T-helper 1 cell treated with Interleukin-12 subunit alpha and Interleukin-12 subunit beta and Interleukin-4 antibody, amounts not matched to agents 30 μg/mL and 1 μg/mL, for 36 hours (primary cell): ENCODE results near the gene DNAJA2.

Source experiments
- H3K27ac Mint-ChIP-seq: one replicate; pipeline ENCODE4 v1.8.0; 2021; ENCODE audit warnings: mild to moderate bottlenecking, mixed read lengths
- H3K27me3 Mint-ChIP-seq: one replicate; pipeline ENCODE4 v1.8.0; 2021; ENCODE audit warnings: low read depth, mixed read lengths
- H3K36me3 Mint-ChIP-seq: one replicate; pipeline ENCODE4 v1.8.0; 2021; ENCODE audit warnings: low read depth, mixed read lengths
- H3K4me1 Mint-ChIP-seq: one replicate; pipeline ENCODE4 v1.8.0; 2021; ENCODE audit warnings: low read depth, mixed read lengths
- H3K4me3 Mint-ChIP-seq: one replicate; pipeline ENCODE4 v1.8.0; 2021; ENCODE audit warnings: mild to moderate bottlenecking, moderate library complexity, mixed read lengths
- H3K9me3 Mint-ChIP-seq: one replicate; pipeline ENCODE4 v1.8.0; 2021; ENCODE audit warnings: mixed read lengths

The DNAJA2 gene

DNA sequence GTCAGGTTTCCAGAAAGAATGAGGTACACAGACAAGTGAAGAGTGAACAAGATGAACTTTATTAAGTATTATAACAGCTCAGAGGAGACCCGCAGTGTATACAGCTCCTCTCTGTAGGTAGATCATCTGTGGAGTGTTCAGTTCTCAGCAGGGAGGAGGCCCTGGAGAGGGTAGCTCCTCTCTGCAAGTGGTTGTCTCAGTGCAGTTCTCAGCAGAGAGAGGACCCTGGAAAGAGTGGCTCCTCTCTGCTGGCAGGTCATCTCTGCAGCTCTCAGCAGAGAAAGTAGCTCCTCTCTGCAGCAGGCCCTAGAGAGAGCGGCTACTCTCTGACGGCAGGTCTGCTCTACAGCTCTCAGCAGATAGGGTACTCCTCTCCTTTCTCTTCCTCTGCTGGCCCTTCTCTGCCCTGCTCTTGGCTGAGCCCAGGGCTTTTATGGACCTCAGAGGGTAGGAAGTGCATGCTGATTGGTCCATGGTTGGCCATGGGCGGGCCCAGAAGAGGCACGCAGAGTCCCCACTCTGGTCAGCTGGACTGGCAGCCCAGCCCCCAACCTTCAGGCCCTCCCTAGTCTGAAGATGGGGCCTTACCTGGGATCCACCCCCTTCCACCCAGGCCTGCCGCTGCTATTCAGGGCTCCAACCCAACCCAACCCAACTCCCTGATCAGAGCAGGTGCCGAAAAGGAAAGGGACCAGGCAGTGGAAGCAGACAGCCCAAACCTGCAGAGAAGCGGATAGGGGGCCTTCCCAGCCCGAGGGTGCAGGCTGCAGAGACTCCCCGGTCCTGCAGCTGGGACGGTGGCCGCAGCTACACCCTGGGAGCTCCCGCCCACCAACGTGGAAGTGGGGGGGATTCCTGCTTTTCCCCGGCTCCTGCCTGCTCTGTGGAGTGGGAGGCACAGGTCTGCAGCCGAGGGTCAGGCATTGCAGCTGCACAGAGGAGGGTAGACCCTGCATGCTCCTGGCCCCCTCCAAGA, 18.5 kb upstream of the DNAJA2 start:
- Mint-ChIP-seq H3K36me3 (no peaks in the 10 kb centered on the region), H3K27ac (no peak overlapping the region), H3K4me1 (peaks cover 9% of the 10 kb centered on the region), H3K9me3 (peaks cover 11% of the 10 kb centered on the region), H3K4me3 (no peak overlapping the region), H3K27me3 (peaks cover 3% of the 10 kb centered on the region)

DNA sequence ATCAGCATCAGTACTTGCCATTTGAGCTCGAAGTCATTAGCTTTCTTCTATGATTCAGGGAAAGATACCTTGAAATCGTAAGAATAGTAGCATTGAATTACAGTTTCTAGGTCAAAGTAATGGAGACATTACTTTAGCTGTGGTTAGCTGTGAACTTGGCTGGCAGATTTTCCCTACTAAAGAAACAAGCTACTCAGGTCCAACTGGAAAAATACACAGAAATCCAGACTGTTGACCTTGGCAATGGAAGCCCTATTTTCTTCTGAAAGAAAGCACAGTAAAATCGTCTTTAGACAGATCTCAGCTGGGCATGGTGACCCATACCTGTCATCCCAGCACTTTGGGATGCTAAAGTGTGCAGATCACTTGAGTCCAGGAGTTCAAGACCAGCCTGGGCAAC, 13.4 kb upstream of the DNAJA2 start:
- Mint-ChIP-seq H3K27me3 (peaks cover 3% of the 10 kb centered on the region), H3K4me1 (no peaks in the 10 kb centered on the region), H3K27ac (no peak overlapping the region), H3K36me3 (no peaks in the 10 kb centered on the region), H3K9me3 (peaks cover 5% of the 10 kb centered on the region), H3K4me3 (no peak overlapping the region)

DNA sequence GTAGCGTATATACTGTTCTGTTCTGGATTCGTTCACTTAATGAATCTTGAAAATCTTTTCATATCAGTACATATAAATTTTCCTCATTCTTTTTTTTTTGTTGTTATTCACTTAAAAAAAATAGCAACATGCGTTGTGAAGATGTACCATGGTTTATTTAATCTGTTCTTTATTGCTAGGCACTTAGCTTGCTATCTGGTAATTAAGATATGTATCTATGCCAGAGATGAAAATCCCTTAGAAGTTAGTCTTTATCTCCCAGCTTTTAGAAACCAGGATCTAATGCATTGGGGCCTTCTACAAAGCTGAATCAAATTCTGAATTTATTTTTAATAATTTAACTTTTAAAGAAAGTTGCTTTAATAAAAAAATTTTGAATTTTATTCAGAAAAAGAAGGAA, 13.0 kb upstream of the DNAJA2 start:
- no peaks in the 10 kb centered on the region for H3K36me3 Mint-ChIP-seq
- H3K4me1 Mint-ChIP-seq: no peaks in the 10 kb centered on the region
- H3K27me3 Mint-ChIP-seq: peaks cover 3% of the 10 kb centered on the region
- H3K27ac Mint-ChIP-seq: no peak overlapping the region
- H3K9me3 Mint-ChIP-seq: peaks cover 2% of the 10 kb centered on the region
- no peak overlapping the region for H3K4me3 Mint-ChIP-seq

DNA sequence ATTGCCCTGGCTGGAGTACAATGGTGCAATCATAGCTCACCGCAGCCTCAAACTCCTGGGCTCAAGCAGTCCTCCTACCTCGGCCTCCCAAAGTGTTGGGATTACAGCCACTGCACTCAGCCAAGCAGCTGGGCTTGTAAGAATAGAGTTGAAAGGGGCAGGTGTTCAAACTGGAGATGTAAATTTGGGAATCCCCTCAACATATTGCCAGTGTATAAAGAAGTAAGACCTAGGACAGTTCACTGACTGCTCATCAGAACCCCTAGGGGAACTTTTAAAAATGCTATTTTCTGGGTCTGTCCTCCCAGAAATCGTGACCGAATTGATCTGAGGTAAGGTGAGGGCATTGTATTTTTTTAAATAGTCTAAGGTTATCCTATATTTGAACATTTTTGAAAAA, 8.9 kb upstream of the DNAJA2 start:
- H3K36me3 Mint-ChIP-seq: peaks cover 2% of the 10 kb centered on the region
- no peak overlapping the region for H3K27ac Mint-ChIP-seq
- no peak overlapping the region for H3K4me3 Mint-ChIP-seq
- H3K9me3 Mint-ChIP-seq: no peaks in the 10 kb centered on the region
- peaks cover 2% of the 10 kb centered on the region for H3K4me1 Mint-ChIP-seq
- no peaks in the 10 kb centered on the region for H3K27me3 Mint-ChIP-seq

DNA sequence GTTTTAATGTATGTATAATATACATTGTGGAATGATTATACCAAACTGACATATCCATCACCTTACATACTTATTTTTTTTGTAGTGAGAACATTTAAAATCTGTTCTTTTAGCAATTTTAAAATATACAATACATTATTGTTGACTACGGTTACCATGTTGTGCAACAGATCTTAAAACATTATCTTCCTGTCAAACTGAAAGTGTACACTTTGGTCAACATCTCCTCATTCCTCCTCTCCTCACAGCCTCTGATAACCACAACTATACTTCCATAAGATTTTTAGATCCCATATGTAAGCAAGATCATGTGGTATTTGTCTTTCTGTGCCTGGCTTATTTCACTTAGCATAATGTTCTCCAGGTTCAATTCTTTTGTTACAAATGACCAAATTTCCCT, 7.5 kb upstream of the DNAJA2 start:
- Mint-ChIP-seq H3K36me3 (peaks cover 2% of the 10 kb centered on the region), H3K27ac (no peak overlapping the region), H3K9me3 (no peaks in the 10 kb centered on the region), H3K4me1 (peaks cover 9% of the 10 kb centered on the region), H3K4me3 (no peak overlapping the region), H3K27me3 (no peaks in the 10 kb centered on the region)

DNA sequence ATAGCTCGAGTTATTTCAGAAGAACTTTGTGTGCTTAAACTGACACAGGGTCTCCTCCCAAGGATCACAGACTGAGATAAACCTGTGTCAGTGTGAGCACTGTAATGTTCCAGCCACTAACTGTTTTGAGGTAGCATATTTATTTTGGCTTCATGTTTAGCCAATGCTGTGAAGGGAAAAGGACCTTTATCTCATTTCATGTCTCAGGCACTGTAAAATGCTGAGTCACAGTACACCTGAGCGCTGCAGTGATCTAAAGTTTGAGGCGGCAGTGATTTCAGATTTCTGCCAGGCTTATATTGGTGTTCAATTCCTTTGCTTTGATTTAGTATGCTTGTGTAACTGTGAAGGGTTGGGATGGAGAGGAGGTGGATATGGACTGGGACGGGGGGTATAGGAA, 3.1 kb upstream of the DNAJA2 start:
- peaks cover 30% of the 10 kb centered on the region for H3K4me1 Mint-ChIP-seq
- no peak overlapping the region for H3K27ac Mint-ChIP-seq
- H3K36me3 Mint-ChIP-seq: peaks cover 6% of the 10 kb centered on the region
- no peaks in the 10 kb centered on the region for H3K27me3 Mint-ChIP-seq
- no peaks in the 10 kb centered on the region for H3K9me3 Mint-ChIP-seq
- no peak overlapping the region for H3K4me3 Mint-ChIP-seq

DNA sequence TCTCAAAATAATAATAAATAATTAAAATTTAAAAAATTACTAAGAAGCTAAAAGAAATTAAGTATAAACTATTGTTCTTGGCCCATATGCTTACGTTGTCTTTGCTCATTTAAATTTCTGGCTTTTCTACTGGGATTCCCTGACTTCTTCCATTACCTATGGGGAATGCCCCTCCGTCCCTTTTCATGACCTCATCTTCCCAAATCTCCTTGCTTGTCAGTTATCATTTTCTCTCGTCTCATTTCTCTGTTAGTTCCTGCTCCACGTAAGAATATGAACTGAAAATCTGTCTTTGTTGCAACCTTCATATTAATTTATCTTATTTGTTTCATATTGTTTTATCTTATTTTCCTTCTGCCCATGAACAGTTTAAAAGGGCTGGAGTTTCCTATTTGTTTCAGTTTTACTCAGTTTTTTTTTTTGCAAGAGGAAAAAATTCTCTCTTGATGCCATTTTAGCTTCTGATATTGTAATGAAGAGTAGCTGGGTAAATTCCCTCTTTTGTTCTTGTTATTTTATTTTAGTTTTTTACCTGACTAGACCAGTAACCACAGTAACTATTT, 2.5 kb upstream of the DNAJA2 start:
- H3K4me3 Mint-ChIP-seq: peak overlapping the region; percentile 28
- H3K4me1 Mint-ChIP-seq: peaks cover 33% of the 10 kb centered on the region
- H3K27ac Mint-ChIP-seq: peak overlapping the region; percentile 28
- peaks cover 10% of the 10 kb centered on the region for H3K36me3 Mint-ChIP-seq
- no peaks in the 10 kb centered on the region for H3K27me3 Mint-ChIP-seq
- no peaks in the 10 kb centered on the region for H3K9me3 Mint-ChIP-seq

DNA sequence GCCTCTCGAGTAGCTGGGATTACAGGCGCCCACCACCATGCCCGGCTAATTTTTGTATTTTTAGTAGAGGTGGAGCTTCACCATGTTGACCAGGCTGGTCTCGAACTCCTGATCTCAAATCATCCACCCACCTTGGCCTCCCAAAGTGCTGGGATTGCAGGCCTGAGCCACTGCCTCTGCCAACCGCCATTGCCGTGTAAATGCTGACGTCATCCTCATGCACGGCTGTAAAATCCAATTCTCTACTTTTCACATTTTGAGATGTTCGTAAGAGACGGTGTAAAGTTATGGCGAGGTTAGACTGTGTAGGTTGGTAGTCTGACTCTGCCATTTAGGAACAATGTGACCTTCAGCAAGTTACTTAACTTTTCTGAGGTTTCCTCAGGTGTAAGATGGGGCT, 1.7 kb upstream of the DNAJA2 start:
- Mint-ChIP-seq H3K4me3 (no peak overlapping the region), H3K27ac (no peak overlapping the region), H3K9me3 (no peaks in the 10 kb centered on the region), H3K4me1 (peaks cover 35% of the 10 kb centered on the region), H3K36me3 (peaks cover 14% of the 10 kb centered on the region), H3K27me3 (no peaks in the 10 kb centered on the region)

DNA sequence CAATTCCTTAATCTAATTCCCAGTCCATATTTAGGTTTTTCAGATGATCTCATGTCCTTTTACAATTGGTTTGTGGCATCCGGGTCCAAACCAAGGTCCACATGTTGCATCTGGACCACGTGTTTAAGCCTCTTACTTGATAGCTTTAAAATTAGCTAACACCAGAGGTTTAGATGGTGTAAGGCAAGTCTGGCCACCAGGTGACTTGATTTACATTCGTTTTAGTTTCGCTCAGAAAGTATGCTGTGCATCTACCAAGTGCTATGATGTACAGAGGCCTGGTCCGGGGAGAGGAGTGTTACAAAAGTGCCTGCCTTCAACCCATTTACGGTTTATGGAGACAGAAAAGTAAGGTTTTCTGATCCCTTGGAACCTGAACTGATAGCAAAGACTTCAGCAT, 878 bp upstream of the DNAJA2 start:
- Mint-ChIP-seq H3K4me1 (peaks cover 38% of the 10 kb centered on the region), H3K27ac (peak overlapping the region; percentile 98)

DNA sequence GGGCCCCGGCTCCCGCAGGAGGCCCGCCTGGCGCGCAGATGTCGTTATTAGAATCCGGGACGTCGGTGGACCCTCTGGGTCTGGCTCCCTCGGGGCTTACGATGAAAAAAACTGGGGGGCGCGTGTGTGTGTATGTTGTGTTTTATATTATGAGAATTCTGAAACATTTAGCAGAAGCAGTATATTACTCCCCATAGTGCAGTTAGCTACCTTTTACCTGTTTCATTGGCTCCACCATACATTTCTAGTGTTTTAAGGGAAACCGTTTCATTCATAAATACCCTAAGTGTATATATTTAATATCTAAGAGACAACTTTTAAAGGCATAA, 486 bp upstream of the DNAJA2 start:
- H3K9me3 Mint-ChIP-seq: no peaks in the 10 kb centered on the region
- H3K27ac Mint-ChIP-seq: peak overlapping the region; percentile 98
- H3K36me3 Mint-ChIP-seq: peaks cover 18% of the 10 kb centered on the region
- H3K27me3 Mint-ChIP-seq: no peaks in the 10 kb centered on the region
- peaks cover 40% of the 10 kb centered on the region for H3K4me1 Mint-ChIP-seq
- H3K4me3 Mint-ChIP-seq: peak overlapping the region; percentile 89

More for the DNA sequence above, 878 bp upstream of the DNAJA2 start:
- H3K4me3 Mint-ChIP-seq: peak overlapping the region; percentile 89
- H3K9me3 Mint-ChIP-seq: no peaks in the 10 kb centered on the region
- no peaks in the 10 kb centered on the region for H3K27me3 Mint-ChIP-seq
- H3K36me3 Mint-ChIP-seq: peaks cover 16% of the 10 kb centered on the region

DNA sequence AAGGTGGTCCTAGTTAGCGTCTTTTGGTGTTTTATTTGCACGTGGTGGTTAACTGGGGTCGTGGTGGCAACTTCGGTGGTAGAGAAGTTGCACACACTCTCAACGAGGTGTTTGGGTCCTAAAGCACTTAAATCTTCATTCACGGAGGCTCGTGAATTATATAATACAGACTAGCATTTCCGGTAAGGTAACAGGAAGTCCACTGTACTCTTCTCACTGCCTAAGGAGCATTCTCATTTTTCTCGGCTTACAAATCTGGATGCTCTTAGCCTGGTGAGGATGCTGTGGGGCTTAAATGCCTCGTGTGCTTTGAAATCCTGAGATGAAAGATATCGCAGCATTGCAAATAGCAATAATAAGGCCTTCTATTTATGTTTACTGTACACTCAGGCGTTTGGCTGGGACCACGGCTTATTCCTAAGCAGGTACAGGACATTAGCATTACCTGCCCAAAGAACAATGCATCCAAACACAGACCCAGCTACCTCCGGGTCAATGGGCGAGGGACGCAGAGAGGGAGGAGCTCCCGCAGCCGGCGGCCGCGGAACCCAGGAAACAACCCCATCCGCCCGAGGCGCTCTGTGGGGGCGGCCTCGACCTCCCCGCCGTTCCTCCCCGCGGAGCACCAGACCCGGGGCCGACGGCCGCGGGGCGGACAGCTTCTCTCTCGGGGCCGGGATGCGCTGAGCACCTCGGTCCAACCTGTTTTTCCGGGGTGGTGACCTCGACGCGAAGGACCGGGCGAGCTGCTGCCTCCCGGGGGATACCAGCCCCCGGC, 856 bp downstream of the DNAJA2 start:
- peaks cover 43% of the 10 kb centered on the region for H3K4me1 Mint-ChIP-seq
- no peaks in the 10 kb centered on the region for H3K27me3 Mint-ChIP-seq
- peak overlapping the region; percentile 98 for H3K4me3 Mint-ChIP-seq
- H3K36me3 Mint-ChIP-seq: peaks cover 26% of the 10 kb centered on the region
- H3K9me3 Mint-ChIP-seq: no peaks in the 10 kb centered on the region
- peak overlapping the region; percentile 92 for H3K27ac Mint-ChIP-seq

DNA sequence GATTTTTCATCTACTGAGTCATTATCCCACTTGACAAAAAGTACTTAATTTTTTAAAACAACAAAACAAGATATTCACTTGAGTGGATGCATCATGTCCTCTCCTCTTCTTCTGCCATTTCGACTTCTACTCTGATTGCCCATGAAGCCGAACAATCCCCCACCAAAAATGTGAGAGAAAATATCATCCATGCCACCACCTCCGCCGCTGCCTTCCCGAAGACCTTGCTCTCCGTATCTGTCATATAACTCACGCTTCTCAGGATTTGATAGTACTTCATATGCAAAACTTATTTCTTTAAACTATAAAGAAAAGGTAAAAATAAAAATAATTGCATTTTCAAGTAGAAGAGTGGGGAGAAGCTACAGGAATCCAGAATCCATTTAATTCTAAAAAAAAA, 2.2 kb downstream of the DNAJA2 start:
- H3K27ac Mint-ChIP-seq: no peak overlapping the region
- peak overlapping the region; percentile 4 for H3K4me3 Mint-ChIP-seq
- H3K36me3 Mint-ChIP-seq: peaks cover 34% of the 10 kb centered on the region
- no peaks in the 10 kb centered on the region for H3K27me3 Mint-ChIP-seq
- H3K9me3 Mint-ChIP-seq: no peaks in the 10 kb centered on the region
- H3K4me1 Mint-ChIP-seq: peaks cover 38% of the 10 kb centered on the region

DNA sequence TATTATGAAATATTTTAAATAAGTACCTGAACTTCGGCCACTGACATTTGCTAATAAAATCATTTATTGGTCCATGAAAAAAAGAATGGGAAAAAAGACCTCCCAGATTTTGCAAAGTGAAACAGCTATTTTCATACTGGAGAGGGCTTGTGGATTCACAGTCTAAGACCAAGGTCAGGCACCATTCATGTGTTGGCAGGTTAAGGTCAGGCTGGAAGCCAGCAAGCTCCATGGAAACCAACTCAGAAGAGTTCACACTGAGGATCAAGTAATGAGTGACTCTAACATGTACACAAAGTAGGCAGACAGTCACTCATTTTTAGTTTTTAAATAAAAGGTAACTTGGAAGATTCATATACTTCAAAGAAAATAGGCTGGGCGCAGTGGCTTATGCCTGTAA, 3.4 kb downstream of the DNAJA2 start:
- no peak overlapping the region for H3K27ac Mint-ChIP-seq
- H3K27me3 Mint-ChIP-seq: no peaks in the 10 kb centered on the region
- no peaks in the 10 kb centered on the region for H3K9me3 Mint-ChIP-seq
- peaks cover 34% of the 10 kb centered on the region for H3K36me3 Mint-ChIP-seq
- peaks cover 31% of the 10 kb centered on the region for H3K4me1 Mint-ChIP-seq
- no peak overlapping the region for H3K4me3 Mint-ChIP-seq

DNA sequence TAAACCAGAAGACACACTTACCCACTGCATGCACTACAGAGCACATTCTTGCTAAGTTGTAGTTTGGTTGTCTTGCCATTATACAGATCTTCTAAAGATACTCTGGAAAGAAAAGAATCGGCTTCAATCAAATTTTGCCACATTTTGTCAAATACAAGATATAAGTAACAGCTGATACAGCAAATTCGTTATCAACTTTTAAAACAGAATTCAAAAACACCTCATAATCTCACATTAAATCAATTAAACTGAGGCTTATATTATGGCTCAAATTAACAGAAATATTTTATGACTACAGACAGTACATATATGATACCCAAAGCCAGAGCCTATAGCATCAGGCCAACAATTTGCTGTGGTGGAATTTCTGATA, 5.4 kb downstream of the DNAJA2 start:
- Mint-ChIP-seq H3K4me1 (peaks cover 24% of the 10 kb centered on the region), H3K27me3 (no peaks in the 10 kb centered on the region), H3K36me3 (peaks cover 49% of the 10 kb centered on the region), H3K9me3 (no peaks in the 10 kb centered on the region), H3K27ac (no peak overlapping the region), H3K4me3 (no peak overlapping the region)

DNA sequence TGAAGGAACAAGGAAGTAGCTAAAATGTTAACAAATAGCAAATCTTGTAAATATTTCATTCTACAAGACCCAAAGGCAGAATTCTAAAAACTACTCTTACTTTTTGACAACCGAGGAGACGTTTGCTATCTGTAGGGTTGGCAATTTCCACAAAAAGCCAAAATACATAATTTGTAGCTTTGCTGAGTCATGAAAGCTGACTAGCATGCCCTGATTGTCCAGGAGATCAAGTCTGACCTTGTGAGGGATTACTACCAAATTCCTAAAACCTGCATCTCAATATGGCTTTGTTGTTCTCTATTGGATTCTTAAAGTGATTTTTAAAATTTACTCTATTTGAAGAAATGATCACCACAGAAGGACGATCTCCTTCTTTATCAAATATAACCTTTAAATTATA, 10.8 kb downstream of the DNAJA2 start:
- H3K27ac Mint-ChIP-seq: no peak overlapping the region
- no peaks in the 10 kb centered on the region for H3K27me3 Mint-ChIP-seq
- no peak overlapping the region for H3K4me3 Mint-ChIP-seq
- H3K4me1 Mint-ChIP-seq: peaks cover 19% of the 10 kb centered on the region
- H3K9me3 Mint-ChIP-seq: no peaks in the 10 kb centered on the region
- H3K36me3 Mint-ChIP-seq: peaks cover 58% of the 10 kb centered on the region
